ENCODE measurements around the gene KIAA0040.

- TF ChIP-seq CTCF (IDR thresholded peaks at IDR 0.05; ENCODE audit: low read depth, low read length, missing input control) (no peak), HNF4A (conservative IDR thresholded peaks at IDR 0.05) (no peak), EGR1 (IDR thresholded peaks at IDR 0.05; ENCODE audit: low read depth in 2 of 2) (no peak), MAX (IDR thresholded peaks at IDR 0.05) (no peak), REST (IDR thresholded peaks at IDR 0.05) (no peak), SP1 (IDR thresholded peaks at IDR 0.05) (no peak), GABPA (IDR thresholded peaks at IDR 0.05 in 1 of 2, conservative IDR thresholded peaks at IDR 0.05 in 1 of 2) (no peak)
These were observed 3.2 kb upstream of the KIAA0040 start for GRCh38 chr1:175195798-175196197.
